ENCODE measurements around the gene SRPX.

Gene SRPX, protein sequence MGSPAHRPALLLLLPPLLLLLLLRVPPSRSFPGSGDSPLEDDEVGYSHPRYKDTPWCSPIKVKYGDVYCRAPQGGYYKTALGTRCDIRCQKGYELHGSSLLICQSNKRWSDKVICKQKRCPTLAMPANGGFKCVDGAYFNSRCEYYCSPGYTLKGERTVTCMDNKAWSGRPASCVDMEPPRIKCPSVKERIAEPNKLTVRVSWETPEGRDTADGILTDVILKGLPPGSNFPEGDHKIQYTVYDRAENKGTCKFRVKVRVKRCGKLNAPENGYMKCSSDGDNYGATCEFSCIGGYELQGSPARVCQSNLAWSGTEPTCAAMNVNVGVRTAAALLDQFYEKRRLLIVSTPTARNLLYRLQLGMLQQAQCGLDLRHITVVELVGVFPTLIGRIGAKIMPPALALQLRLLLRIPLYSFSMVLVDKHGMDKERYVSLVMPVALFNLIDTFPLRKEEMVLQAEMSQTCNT
- 0.15 to 3.5 (median 0.85) reads per million in 17 experiments for total RNA-seq

DNA sequence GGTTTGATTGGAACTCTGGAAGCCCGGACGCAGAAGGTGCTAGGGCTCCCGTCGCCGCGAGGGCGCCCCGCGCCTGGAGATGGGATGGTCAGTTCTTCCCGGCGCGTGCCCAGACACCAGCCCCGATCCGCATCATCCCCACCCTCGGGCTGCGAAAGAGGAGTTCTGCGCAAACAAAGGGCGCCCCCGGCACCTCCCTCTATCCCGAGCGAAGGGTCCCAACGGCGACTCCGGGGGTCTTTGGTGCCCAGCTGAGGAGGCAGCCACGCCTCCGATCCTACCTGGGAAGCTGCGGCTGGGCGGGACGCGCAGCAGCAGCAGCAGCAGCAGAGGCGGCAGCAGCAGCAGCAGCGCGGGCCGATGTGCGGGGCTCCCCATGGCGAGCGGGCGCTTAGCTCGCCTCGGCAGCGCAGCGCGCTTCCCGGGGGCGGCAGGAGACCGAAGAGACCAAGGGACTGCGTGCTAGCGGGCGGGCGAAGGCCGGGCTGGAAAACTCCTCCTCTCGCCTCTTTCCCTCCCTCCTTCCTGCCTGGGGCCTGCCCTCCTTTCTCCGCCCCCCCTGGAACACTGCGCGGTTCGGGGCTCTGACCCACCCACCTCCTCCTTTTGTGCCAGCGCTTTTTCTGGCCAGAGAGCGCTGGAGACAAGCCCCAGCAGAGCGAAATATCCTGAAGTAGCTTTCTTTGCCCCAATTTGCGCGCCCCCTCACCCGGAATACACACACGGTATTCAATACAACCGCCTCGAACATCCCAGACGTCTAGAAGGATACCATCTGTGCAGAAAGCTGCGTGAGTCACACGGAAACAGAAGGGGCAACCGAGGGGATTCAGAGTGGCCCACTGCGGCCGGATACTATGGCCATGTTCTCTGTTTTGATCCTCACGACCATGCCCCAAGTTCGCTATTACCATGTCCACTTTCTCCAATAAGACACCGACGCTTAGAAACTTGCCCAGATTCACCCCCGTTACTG lies at the start of gene SRPX:
SRPX (minus strand) TSS at position 457 of the 976 bp plus-strand sequence; CDS start at position 378, 79 bp downstream.
- DNase-seq = peak in 2 of 4 experiments; percentile 6 to 13

DNA sequence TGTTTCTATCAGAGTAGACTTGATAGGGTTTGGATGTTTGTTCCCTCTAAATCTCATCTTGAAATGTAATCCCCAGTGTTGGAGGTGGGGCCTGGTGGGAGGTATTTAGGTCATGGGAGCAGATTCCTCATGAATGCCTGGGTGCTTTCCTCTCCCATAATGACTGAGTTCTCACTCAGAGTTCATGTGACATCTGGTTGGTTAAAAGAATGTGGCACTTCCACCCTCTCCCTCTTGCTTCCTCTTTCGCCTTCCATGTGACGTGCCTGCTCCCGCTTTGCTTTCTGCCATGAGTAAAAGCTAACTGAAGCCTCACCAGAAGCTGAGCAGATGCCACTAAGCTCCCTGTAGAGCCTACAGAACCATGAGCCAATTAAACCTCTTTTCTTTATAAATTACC lies 47.3 kb upstream of the SRPX start:
- DNase-seq = peak; percentile 13 to 51 (median 44)

DNA sequence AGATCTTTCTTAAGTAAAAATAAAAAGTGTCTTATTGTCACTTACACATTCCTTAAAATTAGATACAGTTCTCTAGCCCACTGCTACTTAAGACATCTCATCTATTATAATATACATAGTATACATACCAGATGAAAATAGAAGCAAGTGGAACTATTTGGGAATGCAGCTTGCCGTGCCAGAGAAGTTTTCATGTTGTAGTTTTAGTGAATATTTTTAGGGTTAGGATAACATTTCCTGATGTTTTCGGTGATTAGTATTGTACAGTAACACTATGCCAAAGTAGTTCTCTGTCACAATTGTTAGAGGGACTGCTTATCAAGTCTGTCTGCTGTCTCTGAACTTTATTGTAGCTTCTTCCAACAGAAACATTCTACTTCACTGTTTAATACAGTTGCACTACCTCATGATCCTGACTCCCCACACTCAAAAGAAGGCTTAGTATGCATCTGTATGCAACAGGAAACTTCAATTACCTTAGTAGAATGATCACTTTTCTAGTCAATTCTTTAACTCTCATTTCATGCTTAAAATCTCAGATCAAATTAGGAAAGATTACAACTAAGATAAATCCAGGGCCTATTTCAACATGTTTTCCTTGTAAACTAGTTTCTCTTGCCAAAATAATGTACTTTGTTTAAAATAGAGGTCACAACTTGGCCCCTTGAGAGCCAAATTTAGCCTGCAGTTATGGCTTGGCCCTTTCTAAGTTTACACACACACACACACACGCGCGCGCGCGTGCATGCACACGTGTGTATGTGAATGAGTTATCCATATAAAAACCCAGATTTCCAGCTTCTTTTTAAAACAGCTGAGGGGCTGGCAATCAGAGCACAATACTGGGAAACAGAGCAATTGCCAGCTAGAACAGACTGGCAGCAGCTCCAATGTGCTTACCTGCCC lies 42.3 kb upstream of the SRPX start:
- no peak for DNase-seq

DNA sequence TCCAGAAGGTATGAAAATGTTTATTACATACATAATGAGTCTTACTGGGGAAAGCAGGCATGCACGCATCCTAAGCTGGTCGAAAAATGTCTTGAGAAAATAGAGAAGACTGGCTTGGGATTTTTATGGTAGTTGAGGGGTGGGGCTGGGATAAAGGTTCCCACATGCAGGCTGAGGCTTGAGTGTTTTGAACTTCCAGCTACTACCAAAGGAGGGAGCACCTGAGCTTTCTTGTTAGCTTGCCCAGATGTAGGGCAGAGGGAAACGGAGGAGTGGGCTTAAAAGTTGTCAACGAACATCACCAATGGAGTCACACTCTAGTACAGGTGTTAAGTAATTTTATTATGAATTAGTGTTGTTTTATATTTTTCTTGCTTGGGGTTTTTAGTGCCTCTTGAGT lies 39.6 kb upstream of the SRPX start:
- peak; percentile 1 to 33 (median 26) for DNase-seq

DNA sequence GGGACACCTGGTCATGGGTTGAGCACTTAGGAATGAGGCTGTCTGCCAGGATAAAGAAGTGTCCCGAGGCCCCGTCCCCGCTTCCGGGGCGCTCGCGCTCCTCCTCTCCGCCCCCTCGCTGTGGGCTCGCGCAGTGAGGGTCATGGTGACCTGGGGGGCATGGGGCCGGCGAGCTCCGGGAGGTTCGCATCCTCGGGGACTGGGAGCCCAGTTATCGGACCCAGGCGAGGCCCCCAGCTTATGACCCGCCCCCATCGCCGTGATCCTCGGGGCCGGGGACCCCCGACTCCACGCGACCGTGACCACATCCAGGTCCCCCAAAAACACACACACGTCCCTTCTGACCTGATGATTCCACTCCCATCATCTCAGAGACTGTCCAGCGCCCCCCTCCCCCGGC lies 35.3 kb upstream of the SRPX start:
- DNase-seq = no peak

DNA sequence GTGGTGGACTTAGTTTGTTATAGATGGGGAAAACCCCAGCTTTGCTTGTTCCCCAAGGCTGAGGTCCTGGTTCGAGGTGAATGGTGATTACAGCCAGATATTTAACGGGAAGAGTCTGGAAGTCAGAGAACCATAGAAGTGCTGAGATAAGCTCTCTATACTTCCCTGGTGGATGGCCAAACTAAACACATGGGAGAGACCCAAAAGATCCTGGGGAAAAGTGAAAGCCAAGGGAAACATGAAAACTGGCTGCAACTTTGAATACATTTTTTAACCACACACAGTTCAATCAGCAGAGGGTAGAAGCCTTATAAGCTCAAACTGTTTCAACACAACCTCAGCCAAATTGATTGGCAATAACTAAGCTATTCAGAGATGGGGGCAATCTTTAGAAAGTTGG lies 29.3 kb upstream of the SRPX start:
- no peak for DNase-seq

DNA sequence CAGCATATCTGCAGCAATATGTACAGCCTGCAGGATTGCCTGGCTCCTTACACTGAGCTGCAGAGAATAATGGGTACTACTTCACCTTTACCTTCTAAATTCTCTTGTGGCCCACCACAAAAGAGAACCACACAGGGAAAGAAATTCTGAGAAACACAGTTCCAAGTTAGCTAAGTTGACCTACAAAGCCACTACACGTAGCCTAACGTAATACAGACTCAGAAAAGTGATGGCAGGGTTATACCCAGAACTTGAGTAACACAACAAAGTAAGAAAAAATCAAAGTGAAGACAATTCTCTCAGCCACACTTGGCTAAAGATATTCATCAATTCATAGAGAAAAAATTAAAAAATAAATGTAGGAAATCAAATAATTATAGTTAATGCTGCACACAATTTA lies 26.4 kb upstream of the SRPX start:
- DNase-seq = no peak

DNA sequence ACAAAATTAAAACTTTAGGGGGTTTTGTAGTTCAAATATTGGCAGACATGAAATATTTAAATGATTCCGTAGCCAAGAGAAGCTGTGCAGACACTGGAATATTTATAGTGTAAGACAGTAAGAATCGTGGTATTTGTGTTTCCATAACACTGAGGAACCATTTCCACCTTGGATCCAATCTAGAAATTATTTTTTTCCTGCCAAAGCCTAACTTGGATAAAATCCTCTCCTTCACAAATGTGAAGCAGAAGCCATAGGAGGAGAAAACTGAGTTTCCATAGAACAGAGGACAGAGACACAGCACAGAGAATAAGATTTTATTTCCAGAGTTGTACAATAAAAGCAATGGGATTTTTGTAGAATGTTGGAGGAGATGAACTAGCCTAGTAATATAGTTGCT lies 19.9 kb upstream of the SRPX start:
- no peak for DNase-seq

DNA sequence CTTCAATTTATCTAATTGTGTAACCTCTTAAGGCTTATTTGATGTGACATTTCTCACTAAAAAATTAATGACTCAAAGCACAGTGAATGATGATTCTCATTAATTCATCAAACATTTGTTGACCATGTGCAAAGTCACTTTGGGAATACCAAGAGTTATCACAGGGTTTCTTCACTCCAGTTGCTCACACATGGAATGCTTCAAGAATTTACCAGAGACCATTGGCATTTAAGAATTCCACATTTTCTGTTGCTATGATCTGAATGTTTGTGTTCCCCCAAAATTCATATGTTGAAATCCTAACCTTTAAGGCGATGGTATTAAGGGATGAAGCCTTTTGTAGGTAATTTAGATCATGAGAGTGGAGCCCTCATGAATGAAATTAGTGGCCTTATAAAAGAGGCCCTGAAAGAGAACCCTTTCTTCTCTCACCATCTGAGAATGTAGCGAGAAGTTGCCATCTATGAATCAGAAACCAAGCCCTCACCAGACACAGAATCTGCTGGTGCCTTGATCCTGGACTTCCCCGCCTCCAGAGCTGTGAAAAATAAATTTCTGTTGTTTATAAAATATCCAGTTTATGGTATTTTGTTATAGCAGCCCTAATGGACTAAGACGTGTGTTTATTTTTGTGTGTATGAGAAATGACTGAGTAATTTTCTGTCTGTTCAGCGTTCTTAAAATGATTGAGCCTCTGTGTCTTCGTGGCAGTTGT lies 16.4 kb upstream of the SRPX start:
- DNase-seq = no peak

DNA sequence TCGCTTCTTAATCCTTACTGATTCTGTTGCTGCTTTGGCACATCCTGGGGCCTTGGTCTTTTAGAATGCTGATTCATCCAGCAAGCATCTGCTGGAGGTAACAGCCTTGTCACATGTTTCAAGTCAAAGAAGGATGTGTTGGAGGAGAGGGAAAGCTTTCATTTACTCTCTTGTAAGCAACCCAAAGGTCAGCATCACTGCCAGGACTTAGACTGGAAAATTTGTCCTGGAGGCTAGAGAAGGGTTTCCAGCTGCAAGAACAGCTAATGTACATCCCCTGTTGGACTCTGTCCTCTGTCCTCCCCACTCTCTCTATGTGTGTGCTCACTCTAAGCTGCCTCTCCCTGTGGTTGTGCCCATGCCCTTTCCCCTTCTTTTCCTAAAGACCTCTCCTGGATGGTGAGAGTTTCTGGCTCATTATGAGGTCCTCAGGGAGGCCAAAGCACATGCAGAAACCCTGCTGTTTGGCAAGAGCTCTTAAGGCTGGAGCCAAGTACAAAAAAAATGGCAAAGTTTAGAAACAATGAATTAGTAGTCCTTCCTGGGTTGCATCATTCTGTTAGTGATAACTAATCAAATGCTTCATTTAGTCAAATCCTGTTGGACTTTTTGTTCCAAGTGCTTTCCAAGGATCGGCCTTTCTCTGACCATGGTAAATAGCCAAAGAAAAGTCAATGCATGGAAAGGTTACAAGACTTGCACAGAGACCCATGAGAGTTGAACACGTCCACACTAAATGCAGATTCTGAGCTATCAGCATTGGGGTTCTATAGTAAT lies 13.4 kb upstream of the SRPX start:
- no peak for DNase-seq

DNA sequence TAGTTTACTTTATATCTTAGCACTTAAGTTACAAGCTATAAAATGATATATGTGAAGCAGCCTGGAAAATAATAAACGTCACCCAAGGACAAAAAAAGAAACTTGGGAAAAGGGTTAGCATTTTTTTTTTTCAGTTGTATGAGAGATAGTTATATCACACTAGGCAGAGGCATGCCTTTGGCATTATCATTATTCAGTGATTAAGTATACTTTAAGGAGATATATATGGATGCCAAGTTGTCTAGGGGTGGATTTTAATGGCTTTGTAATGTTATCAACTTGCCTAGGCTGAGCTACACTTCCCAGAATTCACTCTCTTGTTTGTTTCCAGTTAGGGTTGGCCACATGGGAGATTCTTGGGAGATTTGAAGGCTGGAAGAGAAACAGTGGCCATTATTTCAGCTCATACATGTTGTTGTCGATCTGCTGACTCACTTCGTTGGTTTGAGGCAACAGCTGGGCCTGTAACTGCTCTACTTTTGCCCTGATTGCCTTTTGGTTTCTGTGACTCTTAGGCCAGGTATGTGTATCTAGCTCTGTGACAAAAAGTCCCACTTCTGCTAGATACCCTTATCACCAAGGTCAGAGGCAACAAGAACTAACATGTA lies 11.5 kb upstream of the SRPX start:
- no peak for DNase-seq

DNA sequence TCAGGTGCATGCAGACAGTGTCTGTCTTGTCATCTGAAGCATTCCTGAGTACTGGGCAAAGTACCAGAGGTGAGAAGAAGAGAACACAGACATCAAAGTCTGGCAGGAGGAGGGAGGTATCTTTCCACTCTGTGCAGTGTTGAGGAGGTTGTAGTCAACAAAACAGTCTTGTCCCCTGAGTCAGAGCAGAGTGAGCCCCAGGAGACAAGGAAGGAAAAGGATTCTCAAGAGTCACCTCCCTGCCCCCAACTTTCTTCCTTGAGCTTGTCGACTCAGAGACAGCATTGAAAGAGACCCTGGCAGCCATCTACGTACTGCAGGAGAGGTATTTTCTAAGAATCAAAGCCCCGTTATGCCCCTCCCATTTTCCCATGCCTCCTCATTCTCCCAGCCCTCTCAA lies 4.4 kb upstream of the SRPX start:
- no peak for DNase-seq

DNA sequence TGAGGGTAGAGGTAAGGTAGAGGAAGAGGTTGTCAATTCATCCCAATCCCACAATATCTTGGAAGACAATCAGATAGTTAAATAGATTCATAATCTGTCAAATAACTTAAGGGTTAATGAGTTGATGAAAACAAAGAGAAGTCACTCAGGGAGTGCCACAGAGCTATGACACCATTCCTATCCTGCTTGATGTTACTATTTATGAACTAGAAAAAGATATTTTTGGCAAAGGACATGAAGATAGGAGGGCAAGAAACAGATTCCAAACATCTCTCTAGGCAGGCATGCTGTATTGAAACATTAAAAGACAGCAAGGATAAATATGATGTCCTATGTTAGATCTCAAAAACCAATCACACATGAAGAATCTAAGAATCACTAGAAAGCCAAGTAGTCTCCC lies 3.5 kb upstream of the SRPX start:
- DNase-seq = no peak

DNA sequence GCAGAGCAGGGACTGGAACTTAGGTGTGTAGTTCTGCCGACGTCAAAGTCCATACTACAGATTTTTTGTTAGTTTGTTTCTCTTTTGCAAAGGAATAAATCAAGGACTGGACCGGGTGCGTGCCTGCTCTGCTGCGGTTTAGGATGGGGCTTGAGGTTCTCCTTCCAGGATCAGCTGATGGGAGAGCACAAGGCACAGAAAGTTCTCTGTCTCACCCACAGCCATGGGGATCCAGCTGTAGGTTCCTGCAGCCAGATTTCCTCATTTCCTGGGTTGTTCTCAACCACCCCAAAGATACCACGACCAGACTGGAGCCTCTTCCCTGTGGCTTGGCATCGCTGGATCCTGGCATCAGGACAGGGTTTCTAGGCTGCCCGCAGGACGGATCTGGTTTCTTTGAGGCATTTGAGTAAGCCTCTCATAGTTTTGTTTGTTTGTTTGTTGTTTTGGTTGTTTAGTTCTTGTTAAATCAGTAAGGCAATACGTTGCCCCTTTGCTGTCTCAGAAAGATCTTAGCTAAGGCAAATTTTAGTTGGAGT lies 789 bp upstream of the SRPX start:
- DNase-seq = peak; percentile 2 to 45 (median 32)

DNA sequence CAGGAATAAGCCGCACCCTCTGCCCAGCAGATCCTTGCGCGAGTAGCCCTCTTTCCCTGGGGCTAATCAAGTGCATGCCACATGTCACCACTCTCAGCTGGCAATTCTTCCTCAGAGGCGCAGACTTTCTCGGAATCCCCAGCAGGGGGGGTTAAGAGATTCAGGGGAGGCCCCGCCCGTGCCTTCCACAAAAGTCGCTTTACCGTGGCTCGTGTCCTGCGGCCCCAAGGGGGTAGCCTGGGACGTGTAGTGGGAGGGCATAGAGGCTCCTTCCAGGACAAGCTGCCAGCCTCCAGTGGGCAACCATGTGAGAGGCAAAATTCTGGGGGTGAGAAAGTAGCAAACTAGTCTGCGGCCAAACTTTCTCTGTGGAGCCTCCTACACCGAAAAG lies 652 bp downstream of the SRPX start:
- DNase-seq = peak; percentile 47 to 68 (median 56)

DNA sequence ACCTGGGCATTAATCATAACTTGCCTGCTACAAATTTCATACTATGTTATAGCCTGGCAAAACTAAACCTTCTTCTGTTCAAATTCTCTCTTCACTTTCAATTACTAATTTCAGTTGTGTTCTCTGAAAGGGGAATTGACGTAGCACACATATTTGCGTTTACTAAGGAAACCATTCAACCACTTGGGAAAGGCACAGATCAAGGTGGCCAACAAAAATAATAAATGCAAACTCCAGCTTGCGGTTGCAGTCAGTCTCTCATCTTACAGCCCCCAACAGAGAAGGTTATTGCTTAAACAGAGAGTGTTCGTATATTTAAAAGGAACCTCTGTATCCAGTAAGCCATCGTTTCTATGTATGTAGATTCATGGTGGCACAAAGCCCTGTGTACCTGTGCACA lies 4.0 kb downstream of the SRPX start:
- no peak for DNase-seq

DNA sequence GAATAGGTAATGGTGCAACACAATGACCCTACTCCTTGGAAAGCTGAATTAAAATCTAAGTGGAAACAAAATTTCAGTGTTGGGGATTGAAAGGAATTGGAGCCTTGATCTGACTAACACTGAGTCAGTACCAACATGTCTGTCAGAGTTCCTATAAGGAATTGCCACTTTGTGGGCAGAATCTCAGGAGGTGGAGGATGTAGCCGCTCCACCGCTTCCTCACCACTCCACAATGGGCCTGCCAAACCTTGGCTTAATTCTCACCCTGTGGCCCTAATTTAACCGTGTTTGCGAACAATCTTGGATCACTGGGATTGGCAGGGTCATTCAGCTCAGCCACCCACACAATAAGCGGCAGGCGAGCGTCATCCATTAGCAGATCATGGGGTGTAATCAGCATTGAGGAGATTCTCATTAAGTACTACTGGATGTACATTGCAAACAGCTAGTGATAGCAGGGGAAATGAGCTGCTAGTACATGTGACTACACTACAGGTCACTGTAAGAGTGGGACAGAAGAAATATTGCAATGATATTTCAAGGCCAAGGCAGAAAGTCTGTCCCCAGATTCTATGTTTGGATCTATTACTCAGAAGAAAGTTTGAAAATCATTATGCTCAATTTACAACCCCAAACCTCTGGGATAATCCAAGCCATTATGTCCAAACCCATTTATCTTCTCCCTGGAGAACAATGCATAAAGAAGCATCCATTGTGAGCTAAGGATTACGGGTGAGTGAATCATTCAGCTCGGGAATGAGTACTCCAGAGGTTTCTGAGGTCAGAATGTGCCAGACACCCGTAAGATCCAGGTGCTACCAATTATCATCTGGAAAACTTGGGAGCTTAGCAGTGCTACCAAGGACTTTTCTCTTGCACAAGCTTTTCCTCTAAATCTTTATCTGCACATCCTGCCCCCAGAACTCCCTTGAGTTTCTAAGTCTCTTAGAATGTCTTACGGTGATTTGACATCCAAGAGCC lies 5.8 kb downstream of the SRPX start:
- no peak for DNase-seq

DNA sequence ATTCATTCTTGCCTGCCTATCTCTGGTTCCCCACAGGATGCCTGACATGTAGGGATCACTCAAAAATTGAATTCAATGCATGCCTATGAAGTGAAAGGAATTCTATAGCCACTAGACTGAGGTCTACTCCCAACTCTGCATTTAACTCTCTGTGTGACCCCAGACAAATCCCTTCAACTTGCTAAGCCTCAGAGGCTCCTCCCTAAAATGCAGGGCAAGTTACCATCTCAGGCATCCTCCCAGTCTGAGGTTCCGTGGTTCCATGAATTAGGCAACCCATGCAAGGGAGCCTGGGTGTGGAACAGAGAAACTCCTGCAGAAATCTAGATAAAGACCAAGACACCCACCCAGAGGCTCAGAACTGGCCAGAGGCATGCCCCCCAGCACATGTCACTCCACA lies 6.6 kb downstream of the SRPX start:
- no peak for DNase-seq
